ENCODE measurements around the gene KDM5B. TPM values are rescaled to one million over a fixed set of nuclear protein-coding genes. Genes with fewer than 3 reads are reported as not detected.

Gene KDM5B
- total RNA-seq, 1 experiment from 2014 or later, result 83.6 TPM

DNA sequence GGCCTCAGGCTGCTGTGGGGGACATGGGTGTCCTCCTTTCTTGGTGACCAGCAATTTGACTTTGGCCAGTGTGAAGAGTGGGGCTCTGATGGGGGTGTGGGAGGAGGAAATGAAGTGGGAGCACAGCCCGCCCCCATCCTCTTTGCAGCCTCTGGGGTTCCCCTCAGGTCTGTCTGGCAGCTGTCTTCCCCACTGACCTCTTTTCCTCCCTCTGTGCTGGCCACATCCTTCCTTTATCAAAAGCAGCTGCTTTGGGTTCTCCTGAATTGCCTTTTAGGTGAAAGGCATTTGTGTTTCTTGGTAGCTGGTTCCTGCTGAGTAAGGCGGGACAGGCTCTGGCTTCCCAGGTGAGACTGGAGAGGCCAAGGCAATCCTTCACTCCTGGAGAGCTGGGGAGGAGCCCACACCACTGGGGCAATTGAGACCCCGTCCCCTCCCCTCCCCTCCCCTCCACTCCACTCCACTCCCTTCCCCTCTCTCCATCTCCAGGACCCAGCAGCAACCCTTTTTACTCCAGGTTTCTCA, 27.4 kb upstream of the KDM5B start:
- CTCF ChIA-PET, result no interaction called here
- Histone ChIP-seq H3K36me3 (ENCODE audit: control insufficient read depth, insufficient read depth, low read length) (no peaks in the 10 kb centered on the region), H3K4me1 (ENCODE audit: control insufficient read depth, insufficient read depth, low read length) (no peaks in the 10 kb centered on the region), H3K27me3 (ENCODE audit: control insufficient read depth, insufficient read depth, low read length) (0 out of 2 replicates have a peak, but pooled peaks cover 2% of the 10 kb centered on the region), H3K4me3 (ENCODE audit: low read depth in 2 of 2, low read length in 2 of 2) (no peak overlapping the region), H3K9me3 (ENCODE audit: control insufficient read depth, insufficient read depth, low read depth, low read length) (no peaks in the 10 kb centered on the region), H3K27ac (ENCODE audit: low read length) (no peak overlapping the region)
- no peak for ATAC-seq
- intact Hi-C loops (cut with micrococcal nuclease; ENCODE audit: unreplicated experiment), result no loop called here
- no peak for DNase-seq (ENCODE audit: low read depth, low spot score)
- in situ Hi-C loops (cut with HindIII; ENCODE audit: low pct_unique_long_range_greater_than_20kb, low sequenced_read_pairs), result no loop called here
- no TSS peak for BruUV-seq (replicated peaks)
- POLR2A ChIA-PET, result no interaction called here
- TF ChIP-seq TCF7L2 (IDR thresholded peaks at IDR 0.05; ENCODE audit: low read depth, low read length), result no peak
- no peak for TF ChIP-seq POLR2AphosphoS5 (IDR thresholded peaks at IDR 0.05; ENCODE audit: low read depth, low read length)
- TF ChIP-seq, protein P1, sequence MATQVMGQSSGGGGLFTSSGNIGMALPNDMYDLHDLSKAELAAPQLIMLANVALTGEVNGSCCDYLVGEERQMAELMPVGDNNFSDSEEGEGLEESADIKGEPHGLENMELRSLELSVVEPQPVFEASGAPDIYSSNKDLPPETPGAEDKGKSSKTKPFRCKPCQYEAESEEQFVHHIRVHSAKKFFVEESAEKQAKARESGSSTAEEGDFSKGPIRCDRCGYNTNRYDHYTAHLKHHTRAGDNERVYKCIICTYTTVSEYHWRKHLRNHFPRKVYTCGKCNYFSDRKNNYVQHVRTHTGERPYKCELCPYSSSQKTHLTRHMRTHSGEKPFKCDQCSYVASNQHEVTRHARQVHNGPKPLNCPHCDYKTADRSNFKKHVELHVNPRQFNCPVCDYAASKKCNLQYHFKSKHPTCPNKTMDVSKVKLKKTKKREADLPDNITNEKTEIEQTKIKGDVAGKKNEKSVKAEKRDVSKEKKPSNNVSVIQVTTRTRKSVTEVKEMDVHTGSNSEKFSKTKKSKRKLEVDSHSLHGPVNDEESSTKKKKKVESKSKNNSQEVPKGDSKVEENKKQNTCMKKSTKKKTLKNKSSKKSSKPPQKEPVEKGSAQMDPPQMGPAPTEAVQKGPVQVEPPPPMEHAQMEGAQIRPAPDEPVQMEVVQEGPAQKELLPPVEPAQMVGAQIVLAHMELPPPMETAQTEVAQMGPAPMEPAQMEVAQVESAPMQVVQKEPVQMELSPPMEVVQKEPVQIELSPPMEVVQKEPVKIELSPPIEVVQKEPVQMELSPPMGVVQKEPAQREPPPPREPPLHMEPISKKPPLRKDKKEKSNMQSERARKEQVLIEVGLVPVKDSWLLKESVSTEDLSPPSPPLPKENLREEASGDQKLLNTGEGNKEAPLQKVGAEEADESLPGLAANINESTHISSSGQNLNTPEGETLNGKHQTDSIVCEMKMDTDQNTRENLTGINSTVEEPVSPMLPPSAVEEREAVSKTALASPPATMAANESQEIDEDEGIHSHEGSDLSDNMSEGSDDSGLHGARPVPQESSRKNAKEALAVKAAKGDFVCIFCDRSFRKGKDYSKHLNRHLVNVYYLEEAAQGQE (IDR thresholded peaks at IDR 0.05; ENCODE audit: insufficient read depth in 1 of 2, low read depth in 2 of 2, low read length in 1 of 2), result no peak
- no peak for TF ChIP-seq SIN3A (IDR thresholded peaks at IDR 0.05; ENCODE audit: borderline replicate concordance, insufficient read depth, low read depth, low read length)
- TF ChIP-seq, protein P2, sequence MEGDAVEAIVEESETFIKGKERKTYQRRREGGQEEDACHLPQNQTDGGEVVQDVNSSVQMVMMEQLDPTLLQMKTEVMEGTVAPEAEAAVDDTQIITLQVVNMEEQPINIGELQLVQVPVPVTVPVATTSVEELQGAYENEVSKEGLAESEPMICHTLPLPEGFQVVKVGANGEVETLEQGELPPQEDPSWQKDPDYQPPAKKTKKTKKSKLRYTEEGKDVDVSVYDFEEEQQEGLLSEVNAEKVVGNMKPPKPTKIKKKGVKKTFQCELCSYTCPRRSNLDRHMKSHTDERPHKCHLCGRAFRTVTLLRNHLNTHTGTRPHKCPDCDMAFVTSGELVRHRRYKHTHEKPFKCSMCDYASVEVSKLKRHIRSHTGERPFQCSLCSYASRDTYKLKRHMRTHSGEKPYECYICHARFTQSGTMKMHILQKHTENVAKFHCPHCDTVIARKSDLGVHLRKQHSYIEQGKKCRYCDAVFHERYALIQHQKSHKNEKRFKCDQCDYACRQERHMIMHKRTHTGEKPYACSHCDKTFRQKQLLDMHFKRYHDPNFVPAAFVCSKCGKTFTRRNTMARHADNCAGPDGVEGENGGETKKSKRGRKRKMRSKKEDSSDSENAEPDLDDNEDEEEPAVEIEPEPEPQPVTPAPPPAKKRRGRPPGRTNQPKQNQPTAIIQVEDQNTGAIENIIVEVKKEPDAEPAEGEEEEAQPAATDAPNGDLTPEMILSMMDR (IDR thresholded peaks at IDR 0.05), result no peak

DNA sequence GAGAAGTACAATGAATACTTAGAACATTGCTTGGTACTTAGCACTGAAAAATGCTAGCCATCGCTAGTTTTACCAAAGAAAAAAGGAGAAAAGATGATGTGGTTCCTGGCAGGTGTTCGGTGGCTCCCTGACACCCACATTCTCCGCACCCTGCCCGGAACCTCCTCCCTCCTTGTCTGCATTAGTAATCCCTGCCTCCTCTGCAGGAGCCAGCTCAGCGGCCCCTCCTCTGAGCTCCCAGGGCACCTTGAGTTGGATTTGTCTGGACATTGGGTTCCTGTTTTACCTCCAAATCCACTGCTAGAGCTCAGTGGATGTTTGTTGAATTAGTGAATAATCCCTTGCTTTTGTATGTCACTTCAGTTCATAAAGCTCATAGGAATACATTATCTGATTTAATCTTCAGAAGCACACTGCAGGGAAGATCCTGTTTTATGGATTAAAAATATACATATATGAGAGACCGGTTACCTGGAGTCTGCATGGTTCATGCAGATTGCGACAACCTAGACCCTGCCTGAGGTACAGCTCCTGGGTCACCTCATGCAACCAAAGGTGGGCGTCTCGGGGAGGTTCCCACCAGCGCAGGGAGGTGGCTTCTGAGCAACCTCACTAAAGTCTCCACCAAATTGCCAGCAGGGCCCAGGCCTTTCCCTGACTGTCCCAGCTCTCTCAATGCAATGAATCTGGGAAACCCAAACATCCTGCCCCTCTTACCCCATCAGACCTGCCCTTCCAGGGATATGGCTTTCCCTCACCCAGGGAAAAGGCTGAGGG, 26.7 kb upstream of the KDM5B start:
- H3K4me1 ChIP-seq (ENCODE audit: control insufficient read depth, insufficient read depth, low read length), result no peaks in the 10 kb centered on the region
- 0 out of 2 replicates have a peak, but pooled peaks cover 2% of the 10 kb centered on the region for H3K27me3 ChIP-seq (ENCODE audit: control insufficient read depth, insufficient read depth, low read length)
- no peaks in the 10 kb centered on the region for H3K36me3 ChIP-seq (ENCODE audit: control insufficient read depth, insufficient read depth, low read length)
- no TSS peak for BruUV-seq (replicated peaks)
- ATAC-seq (no peak), DNase-seq (ENCODE audit: low read depth, low spot score) (no peak)
- ChIA-PET CTCF (no interaction called here), POLR2A (interaction anchor here (0.5 kb wide), 1 partner anchor 27 kb away, joined by 3 read pairs; the partner anchor contains the start of gene KDM5B)
- intact Hi-C loops (cut with micrococcal nuclease; ENCODE audit: unreplicated experiment), result no loop called here
- H3K4me3 ChIP-seq (ENCODE audit: low read depth in 2 of 2, low read length in 2 of 2), result no peak overlapping the region
- in situ Hi-C loops (cut with HindIII; ENCODE audit: low pct_unique_long_range_greater_than_20kb, low sequenced_read_pairs), result no loop called here
- H3K9me3 ChIP-seq (ENCODE audit: control insufficient read depth, insufficient read depth, low read depth, low read length), result no peaks in the 10 kb centered on the region
- no peak overlapping the region for H3K27ac ChIP-seq (ENCODE audit: low read length)
- TF ChIP-seq, protein P1 (IDR thresholded peaks at IDR 0.05; ENCODE audit: insufficient read depth in 1 of 2, low read depth in 2 of 2, low read length in 1 of 2), result no peak
- TF ChIP-seq, protein P2 (IDR thresholded peaks at IDR 0.05), result no peak
- no peak for TF ChIP-seq TCF7L2 (IDR thresholded peaks at IDR 0.05; ENCODE audit: low read depth, low read length)
- TF ChIP-seq SIN3A (IDR thresholded peaks at IDR 0.05; ENCODE audit: borderline replicate concordance, insufficient read depth, low read depth, low read length), result no peak
- TF ChIP-seq POLR2AphosphoS5 (IDR thresholded peaks at IDR 0.05; ENCODE audit: low read depth, low read length), result no peak

All from Panc1 (cell line).